NCI-H128 (cell line): Measurements from ENCODE around the gene FIGNL2.
"Not testable (repeated sequence)": the region's sequence is repeated elsewhere in the genome, so short reads cannot be mapped to it uniquely, and the experiment has no call there.

Experiments
- DNase-seq: peaks from one replicate; lab custom pipeline; 2025; ENCODE audit not compliant: unreplicated experiment; lab: John Stamatoyannopoulos, UW

FIGNL2 gene, protein sequence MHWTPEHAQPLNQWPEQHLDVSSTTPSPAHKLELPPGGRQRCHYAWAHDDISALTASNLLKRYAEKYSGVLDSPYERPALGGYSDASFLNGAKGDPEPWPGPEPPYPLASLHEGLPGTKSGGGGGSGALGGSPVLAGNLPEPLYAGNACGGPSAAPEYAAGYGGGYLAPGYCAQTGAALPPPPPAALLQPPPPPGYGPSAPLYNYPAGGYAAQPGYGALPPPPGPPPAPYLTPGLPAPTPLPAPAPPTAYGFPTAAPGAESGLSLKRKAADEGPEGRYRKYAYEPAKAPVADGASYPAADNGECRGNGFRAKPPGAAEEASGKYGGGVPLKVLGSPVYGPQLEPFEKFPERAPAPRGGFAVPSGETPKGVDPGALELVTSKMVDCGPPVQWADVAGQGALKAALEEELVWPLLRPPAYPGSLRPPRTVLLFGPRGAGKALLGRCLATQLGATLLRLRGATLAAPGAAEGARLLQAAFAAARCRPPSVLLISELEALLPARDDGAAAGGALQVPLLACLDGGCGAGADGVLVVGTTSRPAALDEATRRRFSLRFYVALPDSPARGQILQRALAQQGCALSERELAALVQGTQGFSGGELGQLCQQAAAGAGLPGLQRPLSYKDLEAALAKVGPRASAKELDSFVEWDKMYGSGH

GRCh38 chr12:51848326-51848727 lies at the start of gene FIGNL2:
TSS of gene FIGNL2 (minus strand) at chr12:51848718. CDS start at chr12:51822413, 26,305 bp downstream.
- DNase-seq = no peak

DNA sequence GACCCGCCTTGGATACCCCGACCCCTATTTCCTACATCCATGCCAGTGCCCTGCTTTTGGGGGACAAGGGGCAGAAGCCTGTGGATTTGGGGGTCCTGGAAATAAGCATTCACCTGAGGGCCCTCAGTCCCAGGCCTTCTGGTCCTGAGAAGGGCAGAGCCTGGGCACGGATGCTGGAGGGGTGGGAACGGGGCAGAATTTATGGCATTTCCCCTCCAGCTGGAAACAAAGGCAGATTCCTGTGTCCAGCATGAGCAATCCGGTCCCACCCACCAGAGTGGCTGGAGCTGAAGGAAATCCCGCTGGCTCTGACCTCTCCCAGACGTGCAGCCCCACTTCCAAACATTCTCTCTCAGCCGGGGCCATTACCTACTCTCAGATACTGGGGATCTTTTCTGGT lies 48.7 kb upstream of the FIGNL2 start:
- DNase-seq = no peak

GRCh38 chr12:51896236-51896635 lies 47.7 kb upstream of the FIGNL2 start:
- DNase-seq = no peak

GRCh38 chr12:51895378-51896135 lies 47.0 kb upstream of the FIGNL2 start:
- DNase-seq = no peak

DNA sequence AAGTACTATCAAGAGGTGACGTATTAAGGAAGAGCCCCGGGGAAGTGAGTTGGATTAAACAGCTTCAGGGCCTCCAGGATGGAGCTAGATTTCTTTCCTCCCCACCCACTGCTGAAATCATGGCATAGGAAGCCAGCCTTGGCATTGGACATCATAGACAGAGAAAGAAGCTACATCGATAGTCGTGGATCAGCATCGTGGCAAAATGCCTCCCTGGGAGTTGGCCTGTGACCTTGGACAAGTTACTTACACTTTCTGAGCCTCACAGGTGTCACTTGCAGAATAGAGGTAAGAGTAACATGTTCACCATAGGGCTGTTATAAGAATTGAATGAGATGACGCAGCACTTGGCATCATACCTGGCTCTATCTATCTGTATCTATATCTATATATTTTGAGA lies 45.3 kb upstream of the FIGNL2 start:
- no peak for DNase-seq

- DNase-seq = no peak
These were observed 43.3 kb upstream of the FIGNL2 start for GRCh38 chr12:51891843-51892242.

GRCh38 chr12:51890511-51891171 lies 42.1 kb upstream of the FIGNL2 start:
- DNase-seq = no peak

GRCh38 chr12:51890133-51890464 lies 41.6 kb upstream of the FIGNL2 start:
- no peak for DNase-seq

DNA sequence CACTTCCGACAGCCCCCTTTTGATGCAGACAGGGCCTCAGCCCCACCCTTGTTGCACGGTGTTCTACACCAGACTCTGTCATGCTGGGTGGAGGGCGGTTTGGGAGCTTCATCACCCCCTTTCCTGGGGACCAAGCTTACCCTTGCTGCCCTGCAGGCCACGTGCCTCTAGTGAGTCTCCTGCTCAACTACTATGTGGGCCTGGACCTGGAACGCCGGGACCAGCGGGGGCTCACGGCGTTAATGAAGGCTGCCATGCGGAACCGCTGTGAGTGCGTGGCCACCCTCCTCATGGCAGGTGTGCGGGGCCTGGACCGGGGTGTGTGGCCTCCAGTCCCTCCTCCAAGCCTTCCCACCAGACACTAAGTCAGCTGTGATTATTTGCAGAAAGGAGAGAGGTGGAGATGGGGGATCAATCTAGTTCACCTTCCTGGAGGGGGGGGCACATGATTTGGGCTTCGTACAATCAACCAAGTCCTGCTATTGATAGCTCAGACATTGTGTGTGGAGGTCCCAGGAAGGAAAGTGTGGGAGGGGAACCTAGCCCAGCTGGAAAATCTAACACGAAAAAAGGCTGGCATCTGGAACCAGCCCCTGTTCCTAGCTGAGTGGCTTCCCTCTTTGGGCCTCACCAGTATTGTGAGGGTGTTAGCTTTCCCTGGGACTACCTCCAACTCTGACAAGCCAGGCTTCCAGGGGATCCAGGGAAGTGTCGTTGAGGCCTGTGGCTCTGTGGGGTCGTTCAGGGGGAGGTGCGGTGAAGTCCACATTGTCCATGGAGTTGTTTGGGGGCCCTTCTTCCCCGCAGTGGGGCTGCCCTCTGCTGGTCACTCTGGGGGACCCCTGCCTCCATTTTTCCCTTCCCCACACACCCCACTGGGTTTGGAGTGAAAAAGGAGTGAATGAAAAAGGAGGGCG lies 41.0 kb upstream of the FIGNL2 start:
- DNase-seq = no peak

- DNase-seq = no peak
These were observed 40.0 kb upstream of the FIGNL2 start for GRCh38 chr12:51888316-51889215.

- DNase-seq = no peak
These were observed 39.2 kb upstream of the FIGNL2 start, which contains the start of gene ANKRD33 for GRCh38 chr12:51887476-51888315. TSS of gene ANKRD33 (plus strand) at chr12:51888103. CDS start at chr12:51888187, 84 bp downstream.

GRCh38 chr12:51886021-51886710 lies 37.6 kb upstream of the FIGNL2 start:
- no peak for DNase-seq

GRCh38 chr12:51885294-51886020 lies 36.9 kb upstream of the FIGNL2 start:
- not testable (repeated sequence) for DNase-seq

DNA sequence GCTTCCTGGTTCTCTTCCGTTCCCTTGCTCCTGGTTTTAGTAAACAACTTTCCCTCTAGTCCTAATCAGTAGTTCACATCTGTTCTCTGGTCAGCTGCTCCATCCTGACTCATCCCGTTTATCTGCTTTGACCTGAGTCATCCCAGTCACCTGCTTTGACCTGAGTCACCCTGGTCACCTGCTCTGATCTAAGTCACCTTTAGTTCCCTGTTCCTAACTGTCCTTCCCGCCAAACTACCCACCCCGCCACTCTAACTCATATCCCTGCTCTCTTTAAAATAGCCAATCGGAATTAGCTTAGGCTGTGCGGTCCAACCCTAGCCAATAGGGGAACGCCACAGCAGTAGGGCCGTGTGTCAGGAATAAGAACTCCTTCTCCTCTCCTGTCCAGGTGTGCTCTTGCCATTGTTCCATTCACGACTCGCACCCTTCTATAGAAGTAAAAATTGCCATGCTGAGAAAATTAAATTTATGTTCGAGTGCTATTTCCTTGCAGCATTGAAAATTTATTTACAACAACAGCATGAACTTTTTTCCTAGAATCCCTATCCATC lies 36.2 kb upstream of the FIGNL2 start:
- DNase-seq = no peak

DNA sequence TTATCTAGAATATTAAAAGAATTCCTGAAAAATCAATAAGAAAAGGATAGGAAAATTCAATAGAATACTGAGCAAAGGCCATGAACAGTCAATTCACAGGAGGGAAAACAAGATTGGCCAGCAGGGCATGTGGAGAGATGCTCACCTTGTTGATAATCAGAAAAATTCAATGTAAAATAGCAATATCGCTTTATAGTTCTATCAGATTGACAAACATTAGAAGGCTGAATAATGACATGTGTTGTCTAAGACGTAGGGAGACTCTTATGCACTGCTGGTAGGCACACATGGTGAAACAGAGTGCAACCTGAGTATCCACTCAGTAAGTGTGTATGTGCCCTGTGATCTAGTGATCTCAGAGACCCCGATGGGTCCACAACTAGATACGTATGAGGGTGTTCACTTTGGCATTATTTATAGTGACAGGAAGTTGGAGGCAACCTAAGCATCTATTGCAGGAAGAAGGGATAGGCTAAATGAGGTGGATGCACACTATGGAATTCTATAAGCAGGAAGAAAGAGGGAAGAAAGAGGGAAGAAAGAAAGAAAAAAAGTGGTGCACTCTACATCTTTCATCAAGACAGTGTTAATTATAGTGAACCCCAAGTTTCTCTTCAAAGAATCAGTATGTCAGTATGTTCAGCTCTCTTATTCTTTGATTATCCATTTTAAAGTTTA lies 35.6 kb upstream of the FIGNL2 start:
- no peak for DNase-seq

GRCh38 chr12:51883295-51883694 lies 34.8 kb upstream of the FIGNL2 start:
- DNase-seq = no peak
